SU-DHL-6 (cell line): ENCODE data around the gene FOXO3.

Source experiments
- CTCF ChIP-seq: fragments of 200-600 bp; sonication (generic); IDR thresholded peaks from one replicate; pipeline ENCODE4 v1.5.1; 2017; ENCODE audit warnings: antibody characterized with exemption, mild to moderate bottlenecking, low read length, moderate library complexity; ENCODE audit not compliant: insufficient read depth, poor library complexity, severe bottlenecking
- EZH2phosphoT487 ChIP-seq: fragments of 200-600 bp; sonication (generic), shearing (Covaris generic); conservative IDR thresholded peaks from 2 replicates; pipeline ENCODE4 v1.6.1; 2018; ENCODE audit warnings: mild to moderate bottlenecking, antibody characterized with exemption, low read length, moderate library complexity, mixed read lengths

- TF ChIP-seq EZH2phosphoT487 (no peak), CTCF (no peak)
Measured at GRCh38 chr6:108676555-108676954, 115.8 kb downstream of the FOXO3 start.
